Endodermal cell (in vitro differentiated cells): ENCODE measurements around the gene ASIC4. TPM values are rescaled to one million over a fixed set of nuclear protein-coding genes. Genes with fewer than 3 reads are reported as not detected.

ENCODE experiments used
- DNase-seq: peaks from one replicate; pipeline ENCODE4 v3.0.0-alpha.2; 2017
- H3K27ac ChIP-seq: 2 replicates; pipeline ENCODE4 v1.5.1; 2013; ENCODE audit warnings: mild to moderate bottlenecking, low read depth, low read length, moderate library complexity
- H3K27me3 ChIP-seq: 2 replicates; pipeline ENCODE4 v1.6.1; 2013; ENCODE audit warnings: mild to moderate bottlenecking, low read length, moderate library complexity; ENCODE audit not compliant: insufficient read depth, control insufficient read depth, poor library complexity, severe bottlenecking
- H3K36me3 ChIP-seq: 2 replicates; pipeline ENCODE4 v1.7.0; 2013; ENCODE audit warnings: mild to moderate bottlenecking, low read length, moderate library complexity; ENCODE audit not compliant: control insufficient read depth, insufficient read depth
- H3K4me1 ChIP-seq: one replicate; pipeline ENCODE4 v1.7.0; 2013; ENCODE audit warnings: low read length; ENCODE audit not compliant: control insufficient read depth, insufficient read depth
- H3K4me3 ChIP-seq: 2 replicates; pipeline ENCODE4 v1.5.1; 2013; ENCODE audit warnings: mild to moderate bottlenecking, low read length, moderate library complexity
- H3K9ac ChIP-seq: 2 replicates; pipeline ENCODE4 v1.6.1; 2013; ENCODE audit warnings: mild to moderate bottlenecking, low read length, moderate library complexity; ENCODE audit not compliant: poor library complexity, severe bottlenecking; ENCODE audit errors: extremely low read depth
- H3K9me3 ChIP-seq: 2 replicates; pipeline ENCODE4 v1.6.1; 2013; ENCODE audit warnings: mild to moderate bottlenecking, low read length, moderate library complexity; ENCODE audit not compliant: control insufficient read depth
- H3K27ac Mint-ChIP-seq: 2 replicates; pipeline ENCODE4 v1.8.0; 2020; ENCODE audit warnings: mixed read lengths
- H3K27me3 Mint-ChIP-seq: 2 replicates; pipeline ENCODE4 v1.8.0; 2021; ENCODE audit warnings: mild to moderate bottlenecking, mixed read lengths; ENCODE audit not compliant: insufficient read depth
- H3K36me3 Mint-ChIP-seq: 2 replicates; pipeline ENCODE4 v1.8.0; 2020; ENCODE audit warnings: low read depth, mixed read lengths
- H3K4me1 Mint-ChIP-seq: 2 replicates; pipeline ENCODE4 v1.8.0; 2020; ENCODE audit warnings: mixed read lengths
- H3K4me3 Mint-ChIP-seq: 2 replicates; pipeline ENCODE4 v1.8.0; 2020; ENCODE audit warnings: mild to moderate bottlenecking, moderate library complexity, mixed read lengths
- H3K9me3 Mint-ChIP-seq: 2 replicates; pipeline ENCODE4 v1.8.0; 2020; ENCODE audit warnings: mild to moderate bottlenecking, mixed read lengths
- WGBS, 2 experiments: methylation state at CpG; one replicate each; pipeline versions ENCODE4 v1.1.5 to v1.1.7; 2013; ENCODE audit warnings: missing lambda C conversion rate in 2 of 2, mixed read lengths in 1 of 2; ENCODE audit not compliant: insufficient coverage in 1 of 2, insufficient read length in 1 of 2; 5-methylcytosine and 5-hydroxymethylcytosine counted together
- total RNA-seq, 2 donors: library from RNA; stranded (reverse); fragmentation: NEBNext Ultra II Directional in 1 of 2; extraction: Animal tissue kit (Norgen Biotek cat#: 25700) in 1 of 2; gene quantifications; 2 replicates in 1 of 2; 3 replicates in 1 of 2; pipeline ENCODE4 v1.2.1, GENCODE V29; 2021
- TF ChIP-seq, protein P1 (sequence below): fragments of 200-600 bp; sonication (generic); conservative IDR thresholded peaks from 2 replicates; pipeline ENCODE4 v1.5.0; 2021; ENCODE audit warnings: antibody characterized with exemption, mild to moderate bottlenecking

ASIC4 gene
- total RNA-seq, 2 donors from 2014 or later, result 0.29 to 1.00 TPM

DNA sequence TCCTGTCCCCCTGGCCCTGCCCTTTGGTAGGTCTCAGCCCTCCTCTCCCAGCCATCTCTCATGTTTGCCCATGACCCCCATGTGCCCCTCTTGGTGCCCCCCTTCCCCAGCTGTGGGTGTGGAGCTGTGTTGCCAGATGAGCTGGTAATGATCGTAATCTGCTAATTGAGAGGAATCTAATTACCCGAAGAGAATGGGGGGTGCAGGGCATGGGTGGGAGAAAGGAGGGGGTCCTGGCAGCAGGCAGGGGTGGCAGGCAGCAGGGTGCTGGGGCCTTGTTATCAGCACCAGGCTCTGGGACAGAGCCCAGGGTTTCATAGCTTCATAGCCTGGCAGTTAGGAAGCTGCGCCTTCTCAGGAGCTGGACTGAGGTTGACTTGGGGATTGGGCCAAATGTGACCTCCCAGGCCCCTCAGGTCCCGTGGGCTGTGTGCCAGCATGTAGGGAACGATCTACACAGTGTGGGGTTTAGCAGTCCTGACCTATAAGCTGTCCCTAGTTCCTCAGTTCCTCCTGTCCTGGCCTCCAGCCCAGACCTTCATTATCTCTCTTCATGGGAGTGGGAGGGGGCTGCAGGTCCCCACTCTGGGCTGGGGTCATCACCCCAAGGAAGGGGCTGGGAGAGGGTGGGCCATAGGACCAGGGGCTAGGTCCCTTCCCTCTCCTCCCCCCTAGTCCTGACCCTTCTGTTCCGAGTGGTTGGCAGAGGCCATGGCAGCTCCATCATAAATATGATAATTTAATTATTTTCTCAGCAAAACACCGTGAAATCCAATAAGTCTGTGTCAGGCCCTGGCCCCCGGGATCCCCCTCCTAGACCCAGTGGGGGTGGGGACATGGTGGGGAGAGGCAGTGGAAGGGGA lies 6.5 kb upstream of the ASIC4 start:
- Mint-ChIP-seq H3K4me3 (no peak overlapping the region), H3K27me3 (peaks cover 30% of the 10 kb centered on the region)
- peak overlapping the region; percentile 78 for H3K27ac ChIP-seq

DNA sequence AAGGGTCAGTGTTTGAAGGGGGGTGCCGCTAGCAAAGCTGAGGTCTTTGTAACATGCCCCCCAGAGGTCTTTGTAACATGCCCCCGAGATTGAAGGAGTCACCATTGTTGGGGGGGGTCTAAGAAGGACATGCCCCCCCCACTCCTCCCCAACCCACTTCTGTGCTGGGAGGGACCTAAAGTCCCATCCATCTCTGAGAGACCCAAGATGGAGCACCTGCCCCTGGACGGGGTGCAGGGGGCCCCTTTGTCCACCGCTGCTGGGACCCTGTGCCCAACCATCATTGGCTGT lies 5.9 kb upstream of the ASIC4 start:
- Mint-ChIP-seq H3K27me3 (peaks cover 36% of the 10 kb centered on the region), H3K27ac (no peak overlapping the region), H3K4me1 (peaks cover 25% of the 10 kb centered on the region), H3K4me3 (no peak overlapping the region), H3K9me3 (peaks cover 3% of the 10 kb centered on the region), H3K36me3 (peaks cover 17% of the 10 kb centered on the region)
- Histone ChIP-seq H3K9ac (no peak overlapping the region), H3K4me3 (no peak overlapping the region), H3K27me3 (peaks cover 16% of the 10 kb centered on the region), H3K27ac (no peak overlapping the region), H3K9me3 (no peaks in the 10 kb centered on the region), H3K4me1 (peaks cover 6% of the 10 kb centered on the region), H3K36me3 (peaks cover 8% of the 10 kb centered on the region)
- 78% methylated on average over 4 of the region's 4 CpGs; no CpG with 5 or more reads in 1 of the 2 experiments for WGBS, 2 experiments
- TF ChIP-seq, protein P1, sequence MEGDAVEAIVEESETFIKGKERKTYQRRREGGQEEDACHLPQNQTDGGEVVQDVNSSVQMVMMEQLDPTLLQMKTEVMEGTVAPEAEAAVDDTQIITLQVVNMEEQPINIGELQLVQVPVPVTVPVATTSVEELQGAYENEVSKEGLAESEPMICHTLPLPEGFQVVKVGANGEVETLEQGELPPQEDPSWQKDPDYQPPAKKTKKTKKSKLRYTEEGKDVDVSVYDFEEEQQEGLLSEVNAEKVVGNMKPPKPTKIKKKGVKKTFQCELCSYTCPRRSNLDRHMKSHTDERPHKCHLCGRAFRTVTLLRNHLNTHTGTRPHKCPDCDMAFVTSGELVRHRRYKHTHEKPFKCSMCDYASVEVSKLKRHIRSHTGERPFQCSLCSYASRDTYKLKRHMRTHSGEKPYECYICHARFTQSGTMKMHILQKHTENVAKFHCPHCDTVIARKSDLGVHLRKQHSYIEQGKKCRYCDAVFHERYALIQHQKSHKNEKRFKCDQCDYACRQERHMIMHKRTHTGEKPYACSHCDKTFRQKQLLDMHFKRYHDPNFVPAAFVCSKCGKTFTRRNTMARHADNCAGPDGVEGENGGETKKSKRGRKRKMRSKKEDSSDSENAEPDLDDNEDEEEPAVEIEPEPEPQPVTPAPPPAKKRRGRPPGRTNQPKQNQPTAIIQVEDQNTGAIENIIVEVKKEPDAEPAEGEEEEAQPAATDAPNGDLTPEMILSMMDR, result no peak
- no peak for DNase-seq

More for the DNA sequence above, 6.5 kb upstream of the ASIC4 start:
- Mint-ChIP-seq H3K4me1 (peaks cover 20% of the 10 kb centered on the region), H3K27ac (no peak overlapping the region), H3K9me3 (peaks cover 3% of the 10 kb centered on the region), H3K36me3 (peaks cover 19% of the 10 kb centered on the region)
- Histone ChIP-seq H3K4me3 (no peak overlapping the region), H3K4me1 (peaks cover 5% of the 10 kb centered on the region), H3K9me3 (no peaks in the 10 kb centered on the region), H3K27me3 (peaks cover 11% of the 10 kb centered on the region), H3K36me3 (peaks cover 10% of the 10 kb centered on the region), H3K9ac (no peak overlapping the region)
- peak; percentile 64 for DNase-seq
- TF ChIP-seq, protein P1, result no peak
- WGBS, 2 experiments, result 82 to 83% methylated on average over 3 to 8 of the region's 8 CpGs

DNA sequence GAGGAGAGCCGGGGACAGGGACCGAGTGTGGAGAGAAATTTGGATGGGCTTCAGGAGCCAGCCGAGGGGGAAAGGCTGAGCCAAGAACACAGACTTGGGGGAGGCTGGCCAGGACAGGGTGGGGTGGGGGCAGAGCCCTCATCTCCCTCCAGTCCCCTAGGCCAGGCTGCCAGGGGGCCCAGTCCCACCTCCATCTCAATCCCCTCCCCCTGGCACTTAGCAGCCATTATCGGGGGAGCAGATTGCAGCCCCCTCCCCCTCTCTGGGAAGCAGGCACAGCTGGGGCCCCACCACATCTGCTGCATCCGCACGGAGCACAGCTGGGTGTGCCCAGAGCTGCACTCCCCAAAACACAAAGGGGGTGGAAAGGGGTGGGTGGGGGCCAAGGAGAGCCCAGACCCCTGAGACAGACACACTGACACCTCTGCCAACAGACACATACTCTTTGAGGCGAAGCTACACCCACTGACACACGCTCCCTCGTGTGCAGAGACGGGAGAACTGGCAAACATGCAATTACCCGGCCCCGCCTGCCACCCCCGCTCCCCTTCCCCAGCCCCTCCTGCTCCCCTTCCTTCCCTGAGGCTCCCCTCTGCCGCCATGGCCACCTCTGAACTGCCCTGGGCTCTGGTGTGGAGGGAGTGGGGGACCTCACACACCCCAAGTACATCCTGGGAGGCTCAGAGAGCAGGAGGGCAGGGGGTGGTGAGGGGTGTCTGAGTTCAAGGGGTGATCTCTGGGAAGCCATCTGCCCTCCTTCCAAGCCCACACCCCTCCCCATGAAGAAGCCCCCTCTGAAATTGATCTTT lies 5.1 kb upstream of the ASIC4 start:
- H3K9me3 Mint-ChIP-seq, result peaks cover 3% of the 10 kb centered on the region
- TF ChIP-seq, protein P1, result no peak
- Histone ChIP-seq H3K27me3 (peaks cover 23% of the 10 kb centered on the region), H3K4me1 (peaks cover 9% of the 10 kb centered on the region), H3K27ac (no peak overlapping the region), H3K36me3 (peaks cover 5% of the 10 kb centered on the region), H3K4me3 (peak overlapping the region; percentile 80), H3K9ac (no peak overlapping the region), H3K9me3 (no peaks in the 10 kb centered on the region)
- peak; percentile 57 for DNase-seq
- peaks cover 10% of the 10 kb centered on the region for H3K36me3 Mint-ChIP-seq
- H3K4me3 Mint-ChIP-seq, result peak overlapping the region; percentile 60
- peaks cover 33% of the 10 kb centered on the region for H3K4me1 Mint-ChIP-seq
- peak overlapping the region; percentile 48 for H3K27ac Mint-ChIP-seq
- H3K27me3 Mint-ChIP-seq, result peaks cover 44% of the 10 kb centered on the region
- WGBS, 2 experiments, result 38 to 53% methylated on average over 5 to 13 of the region's 14 CpGs
